Gastroesophageal sphincter (tissue), 3 donors: Measurements from ENCODE around the gene BOC.

ENCODE experiments used
- CTCF ChIP-seq, 4 experiments: fragments of 200-600 bp in 2 of 4; fragments of 450-650 bp in 2 of 4; sonication (generic) in 1 of 4; IDR thresholded peaks; one replicate each; pipeline ENCODE4 v1.5.1; 2017 to 2019; ENCODE audit warnings: antibody characterized with exemption in 4 of 4, mild to moderate bottlenecking in 2 of 4, moderate library complexity in 2 of 4
- EP300 ChIP-seq: sonication (generic); formaldehyde crosslinking; IDR thresholded peaks from one replicate; pipeline ENCODE4 v1.6.1; 2017; ENCODE audit warnings: antibody characterized with exemption, mild to moderate bottlenecking
- POLR2AphosphoS5 ChIP-seq: sonication (generic); formaldehyde crosslinking; IDR thresholded peaks from one replicate; pipeline ENCODE4 v1.6.1; 2017; ENCODE audit warnings: antibody characterized with exemption

DNA sequence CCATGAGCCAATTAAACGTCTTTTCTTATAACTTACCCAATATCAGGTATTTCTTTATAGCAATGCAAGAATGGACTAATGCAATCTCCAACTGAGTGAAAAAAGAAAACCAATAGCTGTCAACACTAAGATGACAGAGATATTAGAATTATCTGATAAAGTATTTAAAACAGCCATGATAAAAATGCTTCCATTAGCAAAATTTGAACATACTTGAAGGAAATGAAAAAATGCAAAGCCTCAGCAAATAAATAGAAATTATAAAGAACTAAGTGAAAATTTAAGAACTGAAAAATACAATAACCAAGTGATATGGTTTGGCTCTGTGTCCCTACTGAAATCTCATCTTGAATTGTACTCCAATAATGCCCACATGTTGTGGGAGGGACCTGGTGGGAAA is 99.6 kb downstream of the BOC start:
- TF ChIP-seq POLR2AphosphoS5 (no peak), CTCF (IDR thresholded peaks at IDR 0.05) (no peak), EP300 (no peak)
